GM12878 (cell line): ENCODE results near the gene GLI2. TPM values are rescaled to one million over a fixed set of nuclear protein-coding genes. Genes with fewer than 3 reads are reported as not detected.

Experiments
- ATAC-seq: fragments of 200-7000 bp; cut with Tn5 transposase; 3 replicates; pipeline ENCODE4 v1.9.1; 2020; ENCODE audit warnings: mild to moderate bottlenecking, moderate library complexity
- BruUV-seq: library from RNA; stranded (reverse); fragments of 400-500 nt; replicated peaks from 2 replicates; lab custom pipeline; 2021; lab: Mats Ljungman, UMichigan
- CTCF ChIA-PET: fragments of 300-600 bp; sonication (Branson Sonifier 250); formaldehyde crosslinking; extraction: SDS; loops from one replicate; lab custom pipeline; 2021; ENCODE audit warnings: inconsistent platforms; lab: Yijun Ruan, JAX
- POLR2A ChIA-PET: fragments of 350-600 bp; formaldehyde crosslinking; extraction: SDS; loops from one replicate; lab custom pipeline; 2021; ENCODE audit warnings: inconsistent platforms; lab: Charles Lee
- RAD21 ChIA-PET: fragments of 300-600 bp; sonication (Branson Sonifier 250); formaldehyde crosslinking; loops from one replicate; lab custom pipeline; 2023; ENCODE audit warnings: antibody characterized with exemption; ENCODE audit not compliant: unreplicated experiment; lab: Charles Lee
- SMC1A ChIA-PET: fragments of 300-600 bp; sonication (Branson Sonifier 250); formaldehyde crosslinking; loops from one replicate; lab custom pipeline; 2023; ENCODE audit not compliant: unreplicated experiment, uncharacterized antibody; lab: Charles Lee
- DNase-seq: peaks from one replicate; pipeline ENCODE4 v3.0.0-alpha.2; 2011; ENCODE audit warnings: low read depth, low spot score
- FAIRE-seq: peaks from 3 replicates; lab custom pipeline; 2011; peaks lifted over from hg19 to GRCh38; lab: Jason Lieb, UNC
- H2AFZ ChIP-seq: 2 replicates; pipeline ENCODE4 v1.6.0; 2011; ENCODE audit warnings: low read depth, low read length, control low read depth; ENCODE audit not compliant: control insufficient read depth
- H3K27ac ChIP-seq: 2 replicates; pipeline ENCODE4 v1.5.1; 2011; ENCODE audit warnings: control low read depth; ENCODE audit not compliant: control insufficient read depth, insufficient read depth
- H3K27me3 ChIP-seq, 2 experiments: replicated peaks in 1 of 2; 2 replicates each; pipeline versions ENCODE4 v1.6.0 to v1.6.1; 2011; ENCODE audit warnings: low read length in 1 of 2; ENCODE audit not compliant: control insufficient read depth in 2 of 2, insufficient read depth in 2 of 2
- H3K36me3 ChIP-seq, 2 experiments: 2 replicates each; pipeline ENCODE4 v1.5.1; 2011; ENCODE audit warnings: low read length in 1 of 2; ENCODE audit not compliant: control insufficient read depth in 2 of 2, insufficient read depth in 2 of 2
- H3K4me1 ChIP-seq: 2 replicates; pipeline ENCODE4 v1.6.1; 2011; ENCODE audit warnings: mild to moderate bottlenecking, low read length, moderate library complexity, mixed read lengths; ENCODE audit not compliant: control insufficient read depth, insufficient read depth
- H3K4me2 ChIP-seq: 2 replicates; pipeline ENCODE4 v1.6.0; 2011; ENCODE audit warnings: control low read depth; ENCODE audit not compliant: control insufficient read depth, insufficient read depth
- H3K4me3 ChIP-seq: fragments of 200-600 bp; sonication (generic); 2 replicates; pipeline ENCODE4 v1.5.1; 2016
- H3K79me2 ChIP-seq: 2 replicates; pipeline ENCODE4 v1.6.0; 2011; ENCODE audit warnings: low read length; ENCODE audit not compliant: control insufficient read depth, insufficient read depth
- H3K9ac ChIP-seq: 2 replicates; pipeline ENCODE4 v1.8.0; 2011; ENCODE audit warnings: low read length, control low read depth, mixed read lengths; ENCODE audit not compliant: control insufficient read depth, insufficient read depth
- H3K9me3 ChIP-seq: replicated peaks from 3 replicates; pipeline ENCODE4 v1.5.1; 2011; ENCODE audit warnings: mild to moderate bottlenecking, low read length; ENCODE audit not compliant: control insufficient read depth, insufficient read depth
- H4K20me1 ChIP-seq: 2 replicates; pipeline ENCODE4 v1.6.0; 2011; ENCODE audit not compliant: control insufficient read depth, insufficient read depth
- CBX3 ChIP-seq: fragments of 200-600 bp; sonication (generic); IDR thresholded peaks from 2 replicates; pipeline ENCODE4 v1.6.1; 2016; ENCODE audit warnings: low read depth, borderline replicate concordance
- HDGF ChIP-seq: fragments of 450-650 bp; IDR thresholded peaks from 2 replicates; pipeline ENCODE4 v1.6.1; 2016; ENCODE audit warnings: antibody characterized with exemption
- SKIL ChIP-seq: fragments of 450-650 bp; IDR thresholded peaks from 2 replicates; pipeline ENCODE4 v1.6.1; 2017; ENCODE audit warnings: mild to moderate bottlenecking, low read depth, inconsistent platforms; ENCODE audit not compliant: poor library complexity, severe bottlenecking
- SP1 ChIP-seq: IDR thresholded peaks from one replicate; pipeline ENCODE4 v1.6.1; 2011; ENCODE audit warnings: low read depth, low read length
- SREBF1 ChIP-seq: IDR thresholded peaks from 2 replicates; pipeline ENCODE4 v1.6.1; 2012; ENCODE audit warnings: mild to moderate bottlenecking, low read length
- STAT1 ChIP-seq: fragments of 450-650 bp; conservative IDR thresholded peaks from 2 replicates; pipeline ENCODE4 v1.6.1; 2014; ENCODE audit warnings: antibody characterized with exemption, mild to moderate bottlenecking
- YBX1 ChIP-seq: fragments of 450-650 bp; IDR thresholded peaks from 2 replicates; pipeline ENCODE4 v1.6.1; 2016; ENCODE audit warnings: antibody characterized with exemption
- ZNF274 ChIP-seq: IDR thresholded peaks from one replicate; pipeline ENCODE4 v1.8.0; 2011; ENCODE audit not compliant: insufficient read length, insufficient read depth
- WGBS: methylation state at CpG from one replicate; pipeline ENCODE4 v1.1.6; 2016; ENCODE audit warnings: low lambda C conversion rate; ENCODE audit not compliant: insufficient replicate concordance, insufficient coverage; ENCODE audit errors: missing lambda C conversion rate; 5-methylcytosine and 5-hydroxymethylcytosine counted together
- in situ Hi-C: fragments of 300-500 bp; cut with MboI; formaldehyde crosslinking; loops from 9 replicates; pipeline ENCODE4 v1.14.3; 2018; ENCODE audit warnings: mixed read lengths
- intact Hi-C: fragments of 100-400 bp; cut with micrococcal nuclease; formaldehyde crosslinking; loops from one replicate; pipeline ENCODE4 v1.14.2; 2022; ENCODE audit not compliant: unreplicated experiment
- polyA plus RNA-seq, 11 experiments: library from polyadenylated mRNA; depleted of rRNA in 4 of 11; unstranded in 6 of 11; stranded (reverse) in 5 of 11; fragments of >200 nt; fragmentation: Nextera tagmentation in 4 of 11; fragmentation: Illumina TruSeq in 1 of 11; extraction: Ambion mirVana in 4 of 11; extraction: Trizol in 1 of 11; gene quantifications; 1 replicate in 1 of 11; 2 replicates in 10 of 11; pipeline versions ENCODE4 v1.2.1 to v1.2.3, GENCODE V29; 2011 to 2016; ENCODE audit warnings: inconsistent platforms in 2 of 11, missing spikeins in 2 of 11, low read depth in 1 of 11
- total RNA-seq, 4 experiments: library from RNA; depleted of rRNA in 3 of 4; stranded (reverse); fragments of >200 nt in 3 of 4; fragmentation: Illumina TruSeq in 1 of 4; extraction: Trizol in 1 of 4; gene quantifications; 2 replicates each; pipeline versions ENCODE4 v1.2.1 to v1.2.3, GENCODE V29; 2013 to 2021

Gene GLI2
- total and polyA plus RNA-seq, 10 of the 15 experiments (the other 5 are each of a cell fraction or from before 2014, with no cell fraction given) = 0.01 TPM; not detected in 9

- 1% methylated on average over 10 of the region's 10 CpGs for WGBS
- Histone ChIP-seq H3K27ac (no peak overlapping the region), H3K4me2 (no peak overlapping the region), H3K9ac (no peak overlapping the region), H3K4me3 (no peak overlapping the region), H3K4me1 (no peaks in the 10 kb centered on the region), H3K9me3 (no peaks in the 10 kb centered on the region), H3K27me3 (peaks cover 22 to 24% of the 10 kb centered on the region in 2 experiments), H2AFZ (no peak overlapping the region), H4K20me1 (no peaks in the 10 kb centered on the region), H3K79me2 (no peaks in the 10 kb centered on the region), H3K36me3 (no peaks in the 10 kb centered on the region)
- ChIA-PET POLR2A (no interaction called here), SMC1A (no interaction called here), CTCF (no interaction called here), RAD21 (no interaction called here)
- intact Hi-C loops (no loop called here), in situ Hi-C loops (no loop called here)
- FAIRE-seq = no peak
- TF ChIP-seq HDGF (no peak), SKIL (no peak), CBX3 (no peak), SREBF1 (no peak), YBX1 (no peak), ZNF274 (no peak), SP1 (no peak), STAT1 (no peak)
- BruUV-seq = no TSS peak
- no peak for DNase-seq
- ATAC-seq = no peak
Observed at GRCh38 chr2:120738786-120739437, 3.2 kb downstream of the GLI2 start.
